HL-60 (cell line): ENCODE measurements around the gene USP47.

Experiments
- CTCF ChIP-seq: IDR thresholded peaks from one replicate; pipeline ENCODE4 v1.5.1; 2011; ENCODE audit warnings: low read length, control low read depth, inconsistent platforms; ENCODE audit not compliant: insufficient read depth
- TF ChIP-seq, protein P1 (sequence below): IDR thresholded peaks from 2 replicates; pipeline ENCODE4 v1.6.1; 2012; ENCODE audit warnings: low read depth; ENCODE audit not compliant: insufficient replicate concordance

DNA sequence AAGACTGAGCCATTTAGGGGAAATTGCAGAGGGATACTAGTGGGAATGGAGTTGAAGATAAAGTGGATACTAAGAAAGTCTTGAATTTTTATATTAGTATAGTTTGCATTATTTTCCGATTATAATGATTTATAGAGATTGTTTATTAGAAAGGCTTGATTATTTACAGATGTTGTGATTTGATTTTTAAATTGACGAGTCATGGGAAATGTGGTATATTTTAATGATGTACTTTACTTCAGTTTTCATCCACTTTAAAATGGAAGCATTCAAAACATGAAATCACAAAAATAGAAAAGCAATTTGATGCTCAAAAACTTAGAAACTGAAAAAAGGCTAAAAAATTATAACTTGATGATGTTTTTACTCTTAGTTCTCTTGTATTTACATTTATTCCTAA, 21.2 kb downstream of the USP47 start:
- TF ChIP-seq, protein P1, sequence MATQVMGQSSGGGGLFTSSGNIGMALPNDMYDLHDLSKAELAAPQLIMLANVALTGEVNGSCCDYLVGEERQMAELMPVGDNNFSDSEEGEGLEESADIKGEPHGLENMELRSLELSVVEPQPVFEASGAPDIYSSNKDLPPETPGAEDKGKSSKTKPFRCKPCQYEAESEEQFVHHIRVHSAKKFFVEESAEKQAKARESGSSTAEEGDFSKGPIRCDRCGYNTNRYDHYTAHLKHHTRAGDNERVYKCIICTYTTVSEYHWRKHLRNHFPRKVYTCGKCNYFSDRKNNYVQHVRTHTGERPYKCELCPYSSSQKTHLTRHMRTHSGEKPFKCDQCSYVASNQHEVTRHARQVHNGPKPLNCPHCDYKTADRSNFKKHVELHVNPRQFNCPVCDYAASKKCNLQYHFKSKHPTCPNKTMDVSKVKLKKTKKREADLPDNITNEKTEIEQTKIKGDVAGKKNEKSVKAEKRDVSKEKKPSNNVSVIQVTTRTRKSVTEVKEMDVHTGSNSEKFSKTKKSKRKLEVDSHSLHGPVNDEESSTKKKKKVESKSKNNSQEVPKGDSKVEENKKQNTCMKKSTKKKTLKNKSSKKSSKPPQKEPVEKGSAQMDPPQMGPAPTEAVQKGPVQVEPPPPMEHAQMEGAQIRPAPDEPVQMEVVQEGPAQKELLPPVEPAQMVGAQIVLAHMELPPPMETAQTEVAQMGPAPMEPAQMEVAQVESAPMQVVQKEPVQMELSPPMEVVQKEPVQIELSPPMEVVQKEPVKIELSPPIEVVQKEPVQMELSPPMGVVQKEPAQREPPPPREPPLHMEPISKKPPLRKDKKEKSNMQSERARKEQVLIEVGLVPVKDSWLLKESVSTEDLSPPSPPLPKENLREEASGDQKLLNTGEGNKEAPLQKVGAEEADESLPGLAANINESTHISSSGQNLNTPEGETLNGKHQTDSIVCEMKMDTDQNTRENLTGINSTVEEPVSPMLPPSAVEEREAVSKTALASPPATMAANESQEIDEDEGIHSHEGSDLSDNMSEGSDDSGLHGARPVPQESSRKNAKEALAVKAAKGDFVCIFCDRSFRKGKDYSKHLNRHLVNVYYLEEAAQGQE: no peak
- no peak for TF ChIP-seq CTCF
